GM23338 (cell line): Measurements from ENCODE around the gene UQCC5. TPM values are rescaled to one million over a fixed set of nuclear protein-coding genes. Genes with fewer than 3 reads are reported as not detected.

Source experiments
- ATAC-seq: fragments of 200-7000 bp; cut with Tn5 transposase; 3 replicates; pipeline ENCODE4 v1.9.1; 2020
- DNase-seq: peaks from one replicate; pipeline ENCODE4 v3.0.0-alpha.2; 2015; ENCODE audit warnings: low spot score
- H2AFZ ChIP-seq: fragments of 200-600 bp; sonication (generic); 2 replicates; pipeline ENCODE4 v1.8.0; 2016; ENCODE audit warnings: antibody characterized with exemption, mild to moderate bottlenecking, moderate library complexity
- H3F3A ChIP-seq: fragments of 200-600 bp; sonication (generic); replicated peaks from 2 replicates; pipeline ENCODE4 v1.8.0; 2017; ENCODE audit warnings: antibody characterized with exemption, mixed run types, low read depth
- H3K27ac ChIP-seq: fragments of 200-600 bp; sonication (generic); 2 replicates; pipeline ENCODE4 v1.6.1; 2016; ENCODE audit warnings: low read depth
- H3K27me3 ChIP-seq: fragments of 200-600 bp; sonication (generic); 2 replicates; pipeline ENCODE4 v1.8.0; 2016; ENCODE audit warnings: mild to moderate bottlenecking, mixed run types, moderate library complexity; ENCODE audit not compliant: insufficient read depth
- H3K36me3 ChIP-seq: fragments of 200-600 bp; sonication (generic); 2 replicates; pipeline ENCODE4 v1.8.0; 2016; ENCODE audit warnings: mild to moderate bottlenecking; ENCODE audit not compliant: insufficient read depth
- H3K4me1 ChIP-seq: fragments of 200-600 bp; sonication (generic); 2 replicates; pipeline ENCODE4 v1.8.0; 2016; ENCODE audit warnings: mild to moderate bottlenecking, moderate library complexity; ENCODE audit not compliant: insufficient read depth
- H3K4me2 ChIP-seq: fragments of 200-600 bp; sonication (generic); 2 replicates; pipeline ENCODE4 v1.7.1; 2017; ENCODE audit warnings: mixed run types
- H3K4me3 ChIP-seq: fragments of 200-600 bp; sonication (generic); 2 replicates; pipeline ENCODE4 v1.6.1; 2016; ENCODE audit warnings: mixed run types
- H3K79me2 ChIP-seq: fragments of 200-600 bp; sonication (generic); replicated peaks from 2 replicates; pipeline ENCODE4 v1.8.0; 2017; ENCODE audit warnings: mild to moderate bottlenecking; ENCODE audit not compliant: insufficient read depth
- H3K9me2 ChIP-seq: fragments of 200-600 bp; sonication (generic); 2 replicates; pipeline ENCODE4 v1.8.0; 2017; ENCODE audit not compliant: insufficient read depth
- H4K20me1 ChIP-seq: fragments of 200-600 bp; sonication (generic); replicated peaks from 2 replicates; pipeline ENCODE4 v1.8.0; 2017; ENCODE audit warnings: mild to moderate bottlenecking; ENCODE audit not compliant: insufficient read depth
- H3K27ac Mint-ChIP-seq: 2 replicates; pipeline ENCODE4 v1.8.0; 2020; ENCODE audit warnings: inconsistent platforms, mild to moderate bottlenecking, moderate library complexity, mixed read lengths
- H3K27me3 Mint-ChIP-seq: 3 replicates; pipeline ENCODE4 v1.8.0; 2022; ENCODE audit warnings: low read depth, mild to moderate bottlenecking, moderate library complexity, mixed read lengths, inconsistent platforms; ENCODE audit not compliant: insufficient read depth, poor library complexity
- H3K36me3 Mint-ChIP-seq: 3 replicates; pipeline ENCODE4 v1.8.0; 2021; ENCODE audit warnings: low read depth, mild to moderate bottlenecking, inconsistent platforms, moderate library complexity, mixed read lengths
- H3K4me1 Mint-ChIP-seq: 3 replicates; pipeline ENCODE4 v1.8.0; 2020; ENCODE audit warnings: mild to moderate bottlenecking, inconsistent platforms, mixed read lengths
- H3K4me3 Mint-ChIP-seq: 3 replicates; pipeline ENCODE4 v1.8.0; 2021; ENCODE audit warnings: moderate library complexity, mild to moderate bottlenecking, inconsistent platforms, mixed read lengths
- H3K9me3 Mint-ChIP-seq: 3 replicates; pipeline ENCODE4 v1.8.0; 2020; ENCODE audit warnings: moderate library complexity, mild to moderate bottlenecking, inconsistent platforms, mixed read lengths
- CREB1 ChIP-seq: fragments of 250-450 bp; sonication (Bioruptor Pico); IDR thresholded peaks from 2 replicates; pipeline ENCODE4 v1.5.0; 2020; ENCODE audit warnings: low read depth, mild to moderate bottlenecking, moderate library complexity
- EZH2 ChIP-seq: fragments of 200-600 bp; sonication (generic); IDR thresholded peaks from one replicate; pipeline ENCODE4 v1.8.0; 2017; ENCODE audit warnings: antibody characterized with exemption, mild to moderate bottlenecking, low read depth; ENCODE audit not compliant: unreplicated experiment
- EZH2phosphoT487 ChIP-seq: fragments of 200-600 bp; sonication (generic); IDR thresholded peaks from one replicate; pipeline ENCODE4 v1.8.1; 2018; ENCODE audit warnings: antibody characterized with exemption; ENCODE audit not compliant: unreplicated experiment
- JUNB ChIP-seq: IDR thresholded peaks from one replicate; pipeline ENCODE4 v1.6.1; 2016; ENCODE audit warnings: antibody characterized with exemption; ENCODE audit not compliant: unreplicated experiment
- NANOG ChIP-seq: IDR thresholded peaks from 2 replicates; pipeline ENCODE4 v1.6.1; 2016; ENCODE audit warnings: antibody characterized with exemption, borderline replicate concordance
- POLR2AphosphoS5 ChIP-seq: IDR thresholded peaks from 2 replicates; pipeline ENCODE4 v1.6.1; 2016; ENCODE audit warnings: antibody characterized with exemption, low read depth
- STAT1 ChIP-seq: IDR thresholded peaks from one replicate; pipeline ENCODE4 v1.6.1; 2016; ENCODE audit warnings: antibody characterized with exemption; ENCODE audit not compliant: unreplicated experiment
- ZNF114 ChIP-seq: fragments of 250-450 bp; sonication (Bioruptor Pico); IDR thresholded peaks from 2 replicates; pipeline ENCODE4 v1.5.0; 2020; ENCODE audit warnings: mild to moderate bottlenecking, moderate library complexity
- ZNF331 ChIP-seq: fragments of 250-450 bp; sonication (Bioruptor Pico); IDR thresholded peaks from 2 replicates; pipeline ENCODE4 v1.5.0; 2020; ENCODE audit warnings: low read depth, mild to moderate bottlenecking, moderate library complexity
- polyA plus RNA-seq: library from polyadenylated mRNA; unstranded; fragments of >200 nt; fragmentation: Nextera tagmentation; extraction: Ambion mirVana; gene quantifications from 2 replicates; pipeline ENCODE4 v1.2.1, GENCODE V29; 2016
- total RNA-seq: library from RNA; depleted of rRNA; stranded (reverse); fragments of >200 nt; shearing (Covaris generic); gene quantifications from 2 replicates; pipeline ENCODE4 v1.2.3, GENCODE V29; 2014
- TF ChIP-seq, protein P1 (sequence below): fragments of 250-450 bp; sonication (Bioruptor Pico); IDR thresholded peaks from 2 replicates; pipeline ENCODE4 v1.5.0; 2020; ENCODE audit warnings: mild to moderate bottlenecking, moderate library complexity
- TF ChIP-seq, protein P2 (sequence below): IDR thresholded peaks from one replicate; pipeline ENCODE4 v1.6.1; 2018; ENCODE audit warnings: antibody characterized with exemption; ENCODE audit not compliant: unreplicated experiment
- TF ChIP-seq, protein P3 (sequence below): IDR thresholded peaks from 2 replicates; pipeline ENCODE4 v1.6.1; 2016; ENCODE audit warnings: antibody characterized with exemption
- TF ChIP-seq, protein P4 (sequence below), 2 experiments: fragments of 200-600 bp in 1 of 2; sonication (generic) in 1 of 2; conservative IDR thresholded peaks; 2 replicates each; pipeline versions ENCODE4 v1.5.1 to v1.6.1; 2016 to 2017; ENCODE audit warnings: antibody characterized with exemption in 2 of 2, low read depth in 2 of 2, mild to moderate bottlenecking in 2 of 2, moderate library complexity in 1 of 2

The UQCC5 gene
- total and polyA plus RNA-seq, 2 experiments from 2014 or later = 2.6 to 156 TPM

DNA sequence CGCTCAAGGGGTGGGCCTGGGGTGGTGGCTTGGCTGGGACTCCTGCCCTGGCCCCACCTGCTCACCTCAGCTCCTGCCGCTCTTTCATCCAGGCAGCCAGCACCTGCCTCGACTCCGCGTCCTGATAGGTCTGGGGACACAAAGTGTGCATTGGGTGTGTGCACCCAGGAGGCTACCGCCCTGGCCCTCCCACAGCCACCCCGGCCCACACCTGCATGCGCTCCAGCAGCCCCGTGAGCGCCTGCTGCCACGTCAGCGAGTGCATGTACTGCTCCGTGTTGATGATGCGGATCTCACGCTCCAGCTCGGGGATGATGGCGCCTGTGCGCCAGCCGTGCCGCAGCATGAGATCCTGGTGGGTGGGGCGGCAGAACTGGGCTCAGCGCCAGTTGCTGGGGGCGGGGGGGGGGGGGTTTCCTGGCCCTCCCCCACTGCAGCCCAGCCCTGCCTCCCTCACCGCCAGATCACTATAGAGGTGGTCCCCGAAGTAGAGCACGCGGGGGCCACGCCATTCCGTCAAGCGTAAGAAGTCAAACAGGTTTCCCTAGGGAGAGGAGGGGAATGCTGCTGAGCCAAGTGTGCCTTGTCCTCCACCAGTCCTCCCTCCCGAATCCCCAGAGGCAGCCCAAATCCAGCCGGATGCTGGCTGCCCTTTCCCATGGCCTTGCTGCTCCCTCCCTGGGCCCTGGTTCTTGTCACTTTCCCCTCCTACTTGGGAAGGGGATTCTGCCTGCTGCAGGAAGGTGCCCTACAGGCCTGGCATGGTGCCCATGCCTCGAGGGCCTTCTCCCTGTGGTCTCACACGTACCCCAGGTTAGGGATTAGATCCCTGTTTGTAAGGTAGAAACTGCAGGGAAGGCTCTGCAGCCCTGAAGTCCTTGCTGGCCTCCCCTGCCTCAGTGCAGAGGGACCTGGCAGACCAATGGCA is 11.4 kb upstream of the UQCC5 start:
- H3K79me2 ChIP-seq = peaks cover 2% of the 10 kb centered on the region; the same call in 1 of the 2 replicates
- H3K9me2 ChIP-seq = no peaks in the 10 kb centered on the region
- no peak overlapping the region for H3K4me2 ChIP-seq
- H3K4me3 ChIP-seq = no peak overlapping the region
- TF ChIP-seq, protein P1, sequence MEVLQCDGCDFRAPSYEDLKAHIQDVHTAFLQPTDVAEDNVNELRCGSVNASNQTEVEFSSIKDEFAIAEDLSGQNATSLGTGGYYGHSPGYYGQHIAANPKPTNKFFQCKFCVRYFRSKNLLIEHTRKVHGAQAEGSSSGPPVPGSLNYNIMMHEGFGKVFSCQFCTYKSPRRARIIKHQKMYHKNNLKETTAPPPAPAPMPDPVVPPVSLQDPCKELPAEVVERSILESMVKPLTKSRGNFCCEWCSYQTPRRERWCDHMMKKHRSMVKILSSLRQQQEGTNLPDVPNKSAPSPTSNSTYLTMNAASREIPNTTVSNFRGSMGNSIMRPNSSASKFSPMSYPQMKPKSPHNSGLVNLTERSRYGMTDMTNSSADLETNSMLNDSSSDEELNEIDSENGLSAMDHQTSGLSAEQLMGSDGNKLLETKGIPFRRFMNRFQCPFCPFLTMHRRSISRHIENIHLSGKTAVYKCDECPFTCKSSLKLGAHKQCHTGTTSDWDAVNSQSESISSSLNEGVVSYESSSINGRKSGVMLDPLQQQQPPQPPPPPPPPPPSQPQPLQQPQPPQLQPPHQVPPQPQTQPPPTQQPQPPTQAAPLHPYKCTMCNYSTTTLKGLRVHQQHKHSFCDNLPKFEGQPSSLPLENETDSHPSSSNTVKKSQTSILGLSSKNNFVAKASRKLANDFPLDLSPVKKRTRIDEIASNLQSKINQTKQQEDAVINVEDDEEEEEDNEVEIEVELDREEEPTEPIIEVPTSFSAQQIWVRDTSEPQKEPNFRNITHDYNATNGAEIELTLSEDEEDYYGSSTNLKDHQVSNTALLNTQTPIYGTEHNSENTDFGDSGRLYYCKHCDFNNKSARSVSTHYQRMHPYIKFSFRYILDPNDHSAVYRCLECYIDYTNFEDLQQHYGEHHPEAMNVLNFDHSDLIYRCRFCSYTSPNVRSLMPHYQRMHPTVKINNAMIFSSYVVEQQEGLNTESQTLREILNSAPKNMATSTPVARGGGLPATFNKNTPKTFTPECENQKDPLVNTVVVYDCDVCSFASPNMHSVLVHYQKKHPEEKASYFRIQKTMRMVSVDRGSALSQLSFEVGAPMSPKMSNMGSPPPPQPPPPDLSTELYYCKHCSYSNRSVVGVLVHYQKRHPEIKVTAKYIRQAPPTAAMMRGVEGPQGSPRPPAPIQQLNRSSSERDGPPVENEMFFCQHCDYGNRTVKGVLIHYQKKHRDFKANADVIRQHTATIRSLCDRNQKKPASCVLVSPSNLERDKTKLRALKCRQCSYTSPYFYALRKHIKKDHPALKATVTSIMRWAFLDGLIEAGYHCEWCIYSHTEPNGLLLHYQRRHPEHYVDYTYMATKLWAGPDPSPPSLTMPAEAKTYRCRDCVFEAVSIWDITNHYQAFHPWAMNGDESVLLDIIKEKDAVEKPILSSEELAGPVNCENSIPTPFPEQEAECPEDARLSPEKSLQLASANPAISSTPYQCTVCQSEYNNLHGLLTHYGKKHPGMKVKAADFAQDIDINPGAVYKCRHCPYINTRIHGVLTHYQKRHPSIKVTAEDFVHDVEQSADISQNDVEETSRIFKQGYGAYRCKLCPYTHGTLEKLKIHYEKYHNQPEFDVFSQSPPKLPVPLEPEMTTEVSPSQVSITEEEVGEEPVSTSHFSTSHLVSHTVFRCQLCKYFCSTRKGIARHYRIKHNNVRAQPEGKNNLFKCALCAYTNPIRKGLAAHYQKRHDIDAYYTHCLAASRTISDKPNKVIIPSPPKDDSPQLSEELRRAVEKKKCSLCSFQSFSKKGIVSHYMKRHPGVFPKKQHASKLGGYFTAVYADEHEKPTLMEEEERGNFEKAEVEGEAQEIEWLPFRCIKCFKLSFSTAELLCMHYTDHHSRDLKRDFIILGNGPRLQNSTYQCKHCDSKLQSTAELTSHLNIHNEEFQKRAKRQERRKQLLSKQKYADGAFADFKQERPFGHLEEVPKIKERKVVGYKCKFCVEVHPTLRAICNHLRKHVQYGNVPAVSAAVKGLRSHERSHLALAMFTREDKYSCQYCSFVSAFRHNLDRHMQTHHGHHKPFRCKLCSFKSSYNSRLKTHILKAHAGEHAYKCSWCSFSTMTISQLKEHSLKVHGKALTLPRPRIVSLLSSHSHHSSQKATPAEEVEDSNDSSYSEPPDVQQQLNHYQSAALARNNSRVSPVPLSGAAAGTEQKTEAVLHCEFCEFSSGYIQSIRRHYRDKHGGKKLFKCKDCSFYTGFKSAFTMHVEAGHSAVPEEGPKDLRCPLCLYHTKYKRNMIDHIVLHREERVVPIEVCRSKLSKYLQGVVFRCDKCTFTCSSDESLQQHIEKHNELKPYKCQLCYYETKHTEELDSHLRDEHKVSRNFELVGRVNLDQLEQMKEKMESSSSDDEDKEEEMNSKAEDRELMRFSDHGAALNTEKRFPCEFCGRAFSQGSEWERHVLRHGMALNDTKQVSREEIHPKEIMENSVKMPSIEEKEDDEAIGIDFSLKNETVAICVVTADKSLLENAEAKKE (CRISPR knock-in tag) = no peak
- no peak for TF ChIP-seq POLR2AphosphoS5
- TF ChIP-seq STAT1 = no peak
- TF ChIP-seq ZNF331 (CRISPR knock-in tag) = no peak
- TF ChIP-seq JUNB = no peak
- TF ChIP-seq, protein P2, sequence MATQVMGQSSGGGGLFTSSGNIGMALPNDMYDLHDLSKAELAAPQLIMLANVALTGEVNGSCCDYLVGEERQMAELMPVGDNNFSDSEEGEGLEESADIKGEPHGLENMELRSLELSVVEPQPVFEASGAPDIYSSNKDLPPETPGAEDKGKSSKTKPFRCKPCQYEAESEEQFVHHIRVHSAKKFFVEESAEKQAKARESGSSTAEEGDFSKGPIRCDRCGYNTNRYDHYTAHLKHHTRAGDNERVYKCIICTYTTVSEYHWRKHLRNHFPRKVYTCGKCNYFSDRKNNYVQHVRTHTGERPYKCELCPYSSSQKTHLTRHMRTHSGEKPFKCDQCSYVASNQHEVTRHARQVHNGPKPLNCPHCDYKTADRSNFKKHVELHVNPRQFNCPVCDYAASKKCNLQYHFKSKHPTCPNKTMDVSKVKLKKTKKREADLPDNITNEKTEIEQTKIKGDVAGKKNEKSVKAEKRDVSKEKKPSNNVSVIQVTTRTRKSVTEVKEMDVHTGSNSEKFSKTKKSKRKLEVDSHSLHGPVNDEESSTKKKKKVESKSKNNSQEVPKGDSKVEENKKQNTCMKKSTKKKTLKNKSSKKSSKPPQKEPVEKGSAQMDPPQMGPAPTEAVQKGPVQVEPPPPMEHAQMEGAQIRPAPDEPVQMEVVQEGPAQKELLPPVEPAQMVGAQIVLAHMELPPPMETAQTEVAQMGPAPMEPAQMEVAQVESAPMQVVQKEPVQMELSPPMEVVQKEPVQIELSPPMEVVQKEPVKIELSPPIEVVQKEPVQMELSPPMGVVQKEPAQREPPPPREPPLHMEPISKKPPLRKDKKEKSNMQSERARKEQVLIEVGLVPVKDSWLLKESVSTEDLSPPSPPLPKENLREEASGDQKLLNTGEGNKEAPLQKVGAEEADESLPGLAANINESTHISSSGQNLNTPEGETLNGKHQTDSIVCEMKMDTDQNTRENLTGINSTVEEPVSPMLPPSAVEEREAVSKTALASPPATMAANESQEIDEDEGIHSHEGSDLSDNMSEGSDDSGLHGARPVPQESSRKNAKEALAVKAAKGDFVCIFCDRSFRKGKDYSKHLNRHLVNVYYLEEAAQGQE = no peak
- TF ChIP-seq, protein P3, sequence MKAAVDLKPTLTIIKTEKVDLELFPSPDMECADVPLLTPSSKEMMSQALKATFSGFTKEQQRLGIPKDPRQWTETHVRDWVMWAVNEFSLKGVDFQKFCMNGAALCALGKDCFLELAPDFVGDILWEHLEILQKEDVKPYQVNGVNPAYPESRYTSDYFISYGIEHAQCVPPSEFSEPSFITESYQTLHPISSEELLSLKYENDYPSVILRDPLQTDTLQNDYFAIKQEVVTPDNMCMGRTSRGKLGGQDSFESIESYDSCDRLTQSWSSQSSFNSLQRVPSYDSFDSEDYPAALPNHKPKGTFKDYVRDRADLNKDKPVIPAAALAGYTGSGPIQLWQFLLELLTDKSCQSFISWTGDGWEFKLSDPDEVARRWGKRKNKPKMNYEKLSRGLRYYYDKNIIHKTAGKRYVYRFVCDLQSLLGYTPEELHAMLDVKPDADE = no peak
- no peak for TF ChIP-seq ZNF114 (CRISPR knock-in tag)
- no peak for TF ChIP-seq CREB1 (CRISPR knock-in tag)
- TF ChIP-seq EZH2phosphoT487 = no peak
- no peak for TF ChIP-seq EZH2
- TF ChIP-seq, protein P4, sequence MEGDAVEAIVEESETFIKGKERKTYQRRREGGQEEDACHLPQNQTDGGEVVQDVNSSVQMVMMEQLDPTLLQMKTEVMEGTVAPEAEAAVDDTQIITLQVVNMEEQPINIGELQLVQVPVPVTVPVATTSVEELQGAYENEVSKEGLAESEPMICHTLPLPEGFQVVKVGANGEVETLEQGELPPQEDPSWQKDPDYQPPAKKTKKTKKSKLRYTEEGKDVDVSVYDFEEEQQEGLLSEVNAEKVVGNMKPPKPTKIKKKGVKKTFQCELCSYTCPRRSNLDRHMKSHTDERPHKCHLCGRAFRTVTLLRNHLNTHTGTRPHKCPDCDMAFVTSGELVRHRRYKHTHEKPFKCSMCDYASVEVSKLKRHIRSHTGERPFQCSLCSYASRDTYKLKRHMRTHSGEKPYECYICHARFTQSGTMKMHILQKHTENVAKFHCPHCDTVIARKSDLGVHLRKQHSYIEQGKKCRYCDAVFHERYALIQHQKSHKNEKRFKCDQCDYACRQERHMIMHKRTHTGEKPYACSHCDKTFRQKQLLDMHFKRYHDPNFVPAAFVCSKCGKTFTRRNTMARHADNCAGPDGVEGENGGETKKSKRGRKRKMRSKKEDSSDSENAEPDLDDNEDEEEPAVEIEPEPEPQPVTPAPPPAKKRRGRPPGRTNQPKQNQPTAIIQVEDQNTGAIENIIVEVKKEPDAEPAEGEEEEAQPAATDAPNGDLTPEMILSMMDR (conservative IDR thresholded peaks at IDR 0.05; ENCODE audit: low read depth in 2 of 2) = no peak
- TF ChIP-seq NANOG = no peak
- Mint-ChIP-seq H3K9me3 (no peaks in the 10 kb centered on the region), H3K4me1 (peaks cover under 1% of the 10 kb centered on the region; the same call in 1 of the 3 replicates), H3K27ac (no peak overlapping the region), H3K4me3 (no peak overlapping the region), H3K27me3 (peaks cover 8% of the 10 kb centered on the region), H3K36me3 (peaks cover 53% of the 10 kb centered on the region)
- no peaks in the 10 kb centered on the region for H3K4me1 ChIP-seq
- ATAC-seq = no peak
- no peaks in the 10 kb centered on the region for H3F3A ChIP-seq
- peaks cover 10% of the 10 kb centered on the region; the same call in 1 of the 2 replicates for H3K36me3 ChIP-seq
- H2AFZ ChIP-seq = no peak overlapping the region
- no peak overlapping the region for H3K27ac ChIP-seq
- DNase-seq = no peak
- no peaks in the 10 kb centered on the region for H3K27me3 ChIP-seq
- peaks cover 4% of the 10 kb centered on the region; the same call in 1 of the 2 replicates for H4K20me1 ChIP-seq
